HG02678 (cell line): ENCODE results near the gene LPP.

Source experiments
- ATAC-seq: cut with Tn5 transposase; IDR thresholded peaks from one replicate; pipeline ENCODE4 v1.9.1; 2021; ENCODE audit warnings: mild to moderate bottlenecking, moderate library complexity; ENCODE audit not compliant: unreplicated experiment

Gene LPP

GRCh38 chr3:188323067-188323842, 169.3 kb downstream of the LPP start:
- no peak for ATAC-seq

DNA sequence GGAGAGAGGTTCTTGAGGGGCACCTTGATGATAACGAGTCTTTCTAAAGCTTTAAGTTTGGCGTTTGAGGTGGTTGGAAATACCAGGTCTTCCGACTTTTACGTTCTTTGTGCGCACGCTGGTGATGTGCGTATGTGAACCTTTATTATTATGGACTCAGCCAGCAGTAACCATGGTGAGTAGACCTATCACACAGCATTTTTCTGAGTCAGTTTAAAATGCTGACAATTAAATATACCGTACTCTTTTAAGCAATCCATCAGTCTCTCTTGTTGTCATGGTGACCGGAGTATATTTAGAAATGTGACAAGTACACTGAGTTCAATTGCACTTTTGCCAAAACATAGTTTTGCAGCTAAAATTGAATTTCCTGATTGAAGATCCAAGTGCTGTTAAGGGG, 172.2 kb downstream of the LPP start:
- no peak for ATAC-seq

DNA sequence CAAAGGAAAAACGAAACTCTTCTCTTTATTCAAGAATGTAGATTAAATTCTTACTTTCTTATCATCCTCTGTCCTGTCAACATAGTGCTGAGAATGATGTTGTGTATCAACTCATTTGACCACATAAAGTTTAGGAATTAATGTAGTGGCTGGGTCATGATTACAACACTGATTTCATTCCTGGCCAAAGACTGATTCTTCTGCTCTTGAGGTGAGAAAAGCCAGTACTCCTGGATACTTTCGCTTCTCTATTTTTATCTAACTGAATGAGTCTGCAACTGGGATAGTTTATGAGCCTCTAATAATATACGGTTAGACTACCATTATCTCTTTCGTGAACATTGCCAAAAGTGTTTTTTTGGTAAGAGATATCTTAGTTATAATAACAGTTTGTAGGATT, 173.0 kb downstream of the LPP start:
- no peak for ATAC-seq

- no peak for ATAC-seq
These were observed 173.5 kb downstream of the LPP start for GRCh38 chr3:188327433-188327832.

GRCh38 chr3:188330138-188330537, 176.2 kb downstream of the LPP start:
- no peak for ATAC-seq

GRCh38 chr3:188331166-188331565, 177.2 kb downstream of the LPP start:
- no peak for ATAC-seq

DNA sequence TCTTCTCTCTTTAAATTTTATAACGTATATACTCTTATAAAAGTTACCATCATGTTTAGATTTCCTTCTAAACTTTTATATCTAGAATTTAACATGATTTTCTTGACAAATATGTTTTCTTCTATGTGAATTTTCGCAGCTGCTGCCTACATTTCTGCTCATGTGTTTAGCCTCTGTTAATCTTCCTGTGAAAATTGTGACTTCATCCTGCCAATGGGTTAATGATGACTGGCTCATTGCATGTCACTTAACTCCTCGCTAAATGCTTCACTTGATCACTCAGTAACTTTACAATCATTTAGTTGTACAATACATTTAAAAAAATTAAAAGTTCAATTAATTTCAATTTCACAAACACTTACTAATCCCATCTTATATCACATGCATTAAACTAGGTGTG, 178.1 kb downstream of the LPP start:
- ATAC-seq, result no peak

DNA sequence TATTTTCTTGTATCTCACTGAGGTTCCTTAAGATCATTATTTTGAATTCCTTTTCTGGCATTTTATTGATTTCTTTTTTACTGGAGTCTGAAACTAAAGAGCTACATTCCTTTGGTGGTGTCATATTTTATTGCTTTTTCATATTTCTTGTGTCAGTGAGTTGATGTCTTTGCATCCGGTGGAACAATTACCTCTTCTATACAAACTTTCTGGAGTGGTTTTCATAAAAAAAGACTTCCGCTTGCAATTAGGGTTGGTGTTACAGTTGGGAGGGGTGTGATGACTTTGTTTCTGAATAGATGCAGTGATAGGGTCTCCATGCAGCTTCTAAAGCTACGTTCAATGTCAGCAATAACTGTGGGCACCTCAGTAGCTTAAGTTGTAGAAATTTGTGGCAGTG, 181.7 kb downstream of the LPP start:
- ATAC-seq, result no peak

GRCh38 chr3:188336178-188336577, 182.2 kb downstream of the LPP start:
- no peak for ATAC-seq

DNA sequence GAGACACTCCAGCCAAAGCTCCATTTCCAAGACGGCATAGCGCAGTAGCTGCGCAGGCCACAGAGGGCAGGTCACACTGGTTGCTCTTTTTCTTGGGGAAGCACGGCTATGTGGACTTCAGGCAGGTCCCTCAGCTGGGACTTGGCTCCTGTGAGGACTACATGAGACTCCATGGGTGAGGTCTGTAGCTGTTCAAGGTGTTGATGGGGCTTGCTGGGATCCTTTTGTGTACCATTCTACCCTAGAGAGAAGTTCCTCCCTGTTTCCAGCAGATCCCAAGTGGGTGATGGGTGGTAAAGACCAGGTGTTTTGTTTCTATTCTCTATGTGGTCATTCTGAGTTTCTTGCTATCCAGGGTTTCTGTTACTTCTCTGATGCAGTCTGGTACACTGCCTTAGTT, 183.3 kb downstream of the LPP start:
- ATAC-seq, result no peak

GRCh38 chr3:188338086-188338485, 184.1 kb downstream of the LPP start:
- ATAC-seq, result no peak

GRCh38 chr3:188339410-188340295, 185.7 kb downstream of the LPP start:
- peak; percentile 67 for ATAC-seq

GRCh38 chr3:188341501-188341900, 187.5 kb downstream of the LPP start:
- no peak for ATAC-seq

- peak; percentile 67 for ATAC-seq
These were observed 189.2 kb downstream of the LPP start for GRCh38 chr3:188342991-188343732.

DNA sequence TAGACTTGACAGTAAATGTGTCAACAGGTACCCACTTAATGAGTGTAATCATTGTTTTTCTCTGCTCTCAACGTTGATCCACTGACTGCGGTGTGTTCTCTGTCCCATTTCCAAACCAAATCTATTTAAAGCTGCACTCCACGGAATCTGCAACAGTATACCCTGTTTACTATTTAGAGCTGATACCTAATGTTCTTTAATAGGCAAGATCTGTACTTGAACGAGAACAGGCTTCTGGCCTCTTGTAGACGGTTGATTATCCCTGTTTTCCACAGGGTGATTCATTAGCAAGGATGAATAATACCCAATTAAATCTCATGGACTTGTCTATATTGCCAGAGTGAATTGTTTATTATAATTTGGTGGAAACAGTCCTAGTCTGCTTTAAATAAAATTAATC, 189.9 kb downstream of the LPP start:
- ATAC-seq, result no peak

- ATAC-seq, result no peak
These were observed 191.3 kb downstream of the LPP start for GRCh38 chr3:188345223-188345622.

DNA sequence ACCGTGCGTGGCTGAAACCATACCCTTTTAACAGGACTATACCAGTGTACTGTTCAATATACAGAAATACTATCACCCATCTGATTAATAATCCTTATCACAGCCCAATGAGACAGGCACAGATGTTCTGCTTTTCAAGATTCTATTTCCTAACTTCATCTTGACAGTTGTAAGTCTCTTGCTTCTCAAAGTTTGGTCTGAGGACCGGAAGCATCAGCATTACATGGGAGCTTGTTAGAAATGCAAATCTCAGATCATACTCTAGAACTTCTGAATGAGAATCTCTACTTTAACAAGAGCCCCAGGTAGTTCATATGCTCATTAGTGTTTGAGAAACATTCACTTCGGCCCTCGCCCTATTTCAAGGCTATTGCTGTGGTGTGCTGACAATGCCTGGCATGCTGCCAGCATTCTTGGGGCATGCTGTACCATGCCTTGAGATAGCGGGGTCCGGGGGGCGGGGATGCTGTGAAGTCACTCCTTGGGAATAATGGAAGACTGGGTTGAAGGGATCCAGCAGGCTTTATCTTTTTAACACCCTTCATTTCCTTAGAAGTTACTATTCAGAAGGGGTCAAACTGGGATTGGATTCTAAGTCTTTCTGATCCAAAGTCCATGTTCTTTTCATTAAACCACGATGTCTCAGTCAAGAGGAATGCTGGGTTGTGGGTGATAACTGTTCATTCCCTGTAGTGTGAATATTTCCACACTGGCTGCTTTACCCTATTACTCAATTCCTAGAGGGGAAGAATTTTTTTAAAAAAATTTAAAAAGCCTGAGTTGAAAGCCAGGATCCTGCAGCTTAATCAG, 194.7 kb downstream of the LPP start:
- ATAC-seq, result no peak

DNA sequence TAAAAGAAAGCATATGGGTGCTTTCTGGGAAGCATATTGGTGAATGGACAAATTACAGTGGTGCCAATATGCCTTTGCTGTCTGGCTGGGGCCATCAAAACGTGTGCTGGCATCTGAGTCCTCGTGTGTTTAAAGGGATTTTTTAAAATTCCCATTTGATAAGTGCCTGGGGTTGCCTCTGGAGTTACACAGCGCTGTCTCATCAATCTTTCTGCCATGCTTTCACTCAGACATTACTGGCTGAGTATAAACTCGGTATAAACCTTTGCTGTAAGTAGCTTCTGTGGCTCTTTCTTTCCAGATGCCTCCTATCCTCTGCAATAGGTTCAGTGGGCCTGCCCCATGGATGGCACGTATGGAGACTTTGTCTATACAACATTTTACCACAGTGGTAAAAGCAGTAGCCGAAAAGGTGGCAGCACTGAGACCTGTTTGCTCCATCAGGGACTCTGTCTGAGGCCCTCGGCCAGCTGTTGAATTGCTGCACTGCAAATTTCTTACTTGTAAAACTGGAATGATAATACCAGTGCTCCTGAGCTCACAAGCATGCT, 195.5 kb downstream of the LPP start:
- ATAC-seq, result no peak

GRCh38 chr3:188349933-188350332, 196.0 kb downstream of the LPP start:
- ATAC-seq, result no peak

DNA sequence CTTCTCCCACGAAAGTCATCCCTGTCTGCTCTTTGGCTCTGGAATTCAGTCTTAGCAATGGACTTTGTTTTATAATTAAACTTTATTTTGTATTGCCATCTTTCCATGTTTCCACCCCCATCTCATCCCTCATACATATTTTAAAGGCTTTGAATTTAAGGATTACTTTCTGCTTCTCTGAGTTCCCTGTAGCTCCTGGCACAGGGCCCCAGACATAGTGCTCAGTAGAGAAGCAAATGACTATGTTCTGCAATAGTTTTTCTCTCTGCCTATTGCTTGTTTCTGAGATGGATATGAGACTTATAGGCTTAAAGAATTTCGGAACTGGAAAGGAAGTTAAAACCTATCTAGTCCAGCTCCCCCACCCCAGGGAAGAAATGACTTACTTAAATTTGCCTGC, 197.0 kb downstream of the LPP start:
- ATAC-seq, result no peak
